ENCODE results near the gene DYRK3.

DNA sequence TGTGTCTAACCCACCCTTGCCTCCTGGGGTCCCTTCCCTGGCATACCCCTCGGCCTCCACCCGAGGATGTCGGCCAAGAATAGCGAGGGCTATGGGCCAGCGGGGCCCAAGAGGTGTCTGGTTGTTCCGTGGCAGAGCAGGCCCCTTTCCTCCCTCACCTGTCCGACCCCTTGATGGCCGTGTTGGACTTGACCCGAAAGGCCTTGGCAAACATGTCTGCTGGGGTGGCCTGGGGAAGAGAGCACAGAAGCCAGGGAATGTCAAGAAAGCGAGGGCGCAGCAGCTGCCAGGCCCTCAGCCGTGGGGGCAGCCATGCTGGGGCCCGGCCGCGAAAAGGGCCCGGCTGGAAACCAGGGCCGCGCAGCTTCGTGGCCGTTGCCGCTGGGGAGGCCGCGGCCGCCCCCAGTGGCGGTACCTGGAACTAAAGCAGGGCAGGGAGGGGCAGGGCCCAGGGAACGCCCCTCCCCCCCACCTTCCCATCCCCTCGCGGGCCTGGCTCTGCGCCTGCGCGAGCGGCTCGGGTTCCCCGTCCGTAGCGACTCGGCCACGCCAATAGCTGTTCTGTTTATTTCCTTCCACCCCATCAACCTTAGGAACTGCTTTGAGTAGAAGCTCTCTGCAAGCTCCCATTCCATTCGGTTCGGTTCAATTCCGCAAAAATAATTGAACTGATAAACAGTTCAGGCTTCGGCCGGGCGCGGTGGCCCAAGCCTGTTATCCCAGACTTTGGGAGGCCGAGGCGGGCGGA lies 23.0 kb upstream of the DYRK3 start, which contains the start of gene EIF2D:
- TF ChIP-seq, protein P1, sequence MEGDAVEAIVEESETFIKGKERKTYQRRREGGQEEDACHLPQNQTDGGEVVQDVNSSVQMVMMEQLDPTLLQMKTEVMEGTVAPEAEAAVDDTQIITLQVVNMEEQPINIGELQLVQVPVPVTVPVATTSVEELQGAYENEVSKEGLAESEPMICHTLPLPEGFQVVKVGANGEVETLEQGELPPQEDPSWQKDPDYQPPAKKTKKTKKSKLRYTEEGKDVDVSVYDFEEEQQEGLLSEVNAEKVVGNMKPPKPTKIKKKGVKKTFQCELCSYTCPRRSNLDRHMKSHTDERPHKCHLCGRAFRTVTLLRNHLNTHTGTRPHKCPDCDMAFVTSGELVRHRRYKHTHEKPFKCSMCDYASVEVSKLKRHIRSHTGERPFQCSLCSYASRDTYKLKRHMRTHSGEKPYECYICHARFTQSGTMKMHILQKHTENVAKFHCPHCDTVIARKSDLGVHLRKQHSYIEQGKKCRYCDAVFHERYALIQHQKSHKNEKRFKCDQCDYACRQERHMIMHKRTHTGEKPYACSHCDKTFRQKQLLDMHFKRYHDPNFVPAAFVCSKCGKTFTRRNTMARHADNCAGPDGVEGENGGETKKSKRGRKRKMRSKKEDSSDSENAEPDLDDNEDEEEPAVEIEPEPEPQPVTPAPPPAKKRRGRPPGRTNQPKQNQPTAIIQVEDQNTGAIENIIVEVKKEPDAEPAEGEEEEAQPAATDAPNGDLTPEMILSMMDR (IDR thresholded peaks at IDR 0.05), result peak; percentile 94 to 99 (median 96)
- peak; percentile 37 to 84 (median 74) for TF ChIP-seq POLR2AphosphoS5 (IDR thresholded peaks at IDR 0.05)
